ENCODE data around the gene C9orf85. TPM values are rescaled to one million over a fixed set of nuclear protein-coding genes. Genes with fewer than 3 reads are reported as not detected.
A peak's percentile ranks its signal among the peaks of the same experiment; 100 is the strongest.

The C9orf85 gene
- total RNA-seq, 1 experiment from 2014 or later: 28.2 TPM

- no peak for DNase-seq (ENCODE audit: extremely low read depth, low read depth)
Measured at GRCh38 chr9:71901695-71902597, 9.5 kb upstream of the C9orf85 start.

GRCh38 chr9:71904076-71904475, 7.4 kb upstream of the C9orf85 start:
- no peak for DNase-seq (ENCODE audit: extremely low read depth, low read depth)

GRCh38 chr9:71908825-71909224, 2.6 kb upstream of the C9orf85 start:
- no peak for DNase-seq (ENCODE audit: extremely low read depth, low read depth)

GRCh38 chr9:71909887-71910649, 1.4 kb upstream of the C9orf85 start:
- peak; percentile 16 for DNase-seq (ENCODE audit: extremely low read depth, low read depth)

GRCh38 chr9:71910650-71911060, 784 bp upstream of the C9orf85 start:
- DNase-seq (ENCODE audit: extremely low read depth, low read depth): no peak

GRCh38 chr9:71911908-71912335, 483 bp downstream of the C9orf85 start:
- no peak for DNase-seq (ENCODE audit: extremely low read depth, low read depth)

- DNase-seq (ENCODE audit: extremely low read depth, low read depth): no peak
Measured at GRCh38 chr9:71915495-71915894, 4.1 kb downstream of the C9orf85 start.

- no peak for DNase-seq (ENCODE audit: extremely low read depth, low read depth)
Measured at GRCh38 chr9:71916834-71917534, 5.5 kb downstream of the C9orf85 start.

- DNase-seq (ENCODE audit: extremely low read depth, low read depth): no peak
Measured at GRCh38 chr9:71918419-71918818, 7.0 kb downstream of the C9orf85 start.

- no peak for DNase-seq (ENCODE audit: extremely low read depth, low read depth)
Measured at GRCh38 chr9:71920456-71921189, 9.2 kb downstream of the C9orf85 start.

GRCh38 chr9:71921190-71921814, 9.9 kb downstream of the C9orf85 start:
- no peak for DNase-seq (ENCODE audit: extremely low read depth, low read depth)

GRCh38 chr9:71924576-71924975, 13.1 kb downstream of the C9orf85 start:
- no peak for DNase-seq (ENCODE audit: extremely low read depth, low read depth)

GRCh38 chr9:71925834-71926233, 14.4 kb downstream of the C9orf85 start:
- DNase-seq (ENCODE audit: extremely low read depth, low read depth): no peak

- DNase-seq (ENCODE audit: extremely low read depth, low read depth): no peak
Measured at GRCh38 chr9:71928376-71928775, 16.9 kb downstream of the C9orf85 start.

GRCh38 chr9:71928806-71929205, 17.4 kb downstream of the C9orf85 start:
- DNase-seq (ENCODE audit: extremely low read depth, low read depth): no peak

- no peak for DNase-seq (ENCODE audit: extremely low read depth, low read depth)
Measured at GRCh38 chr9:71929223-71929622, 17.8 kb downstream of the C9orf85 start.

GRCh38 chr9:71929791-71930440, 18.5 kb downstream of the C9orf85 start:
- DNase-seq (ENCODE audit: extremely low read depth, low read depth): no peak

- no peak for DNase-seq (ENCODE audit: extremely low read depth, low read depth)
Measured at GRCh38 chr9:71931166-71931565, 19.7 kb downstream of the C9orf85 start.

GRCh38 chr9:71936066-71936465, 24.6 kb downstream of the C9orf85 start:
- DNase-seq (ENCODE audit: extremely low read depth, low read depth): no peak

Measured in NCI-H460 (cell line).